ENCODE results near the gene GJD2. TPM values are rescaled to one million over a fixed set of nuclear protein-coding genes. Genes with fewer than 3 reads are reported as not detected.

GJD2 gene
- total RNA-seq, 1 experiment from 2014 or later: not detected

DNA sequence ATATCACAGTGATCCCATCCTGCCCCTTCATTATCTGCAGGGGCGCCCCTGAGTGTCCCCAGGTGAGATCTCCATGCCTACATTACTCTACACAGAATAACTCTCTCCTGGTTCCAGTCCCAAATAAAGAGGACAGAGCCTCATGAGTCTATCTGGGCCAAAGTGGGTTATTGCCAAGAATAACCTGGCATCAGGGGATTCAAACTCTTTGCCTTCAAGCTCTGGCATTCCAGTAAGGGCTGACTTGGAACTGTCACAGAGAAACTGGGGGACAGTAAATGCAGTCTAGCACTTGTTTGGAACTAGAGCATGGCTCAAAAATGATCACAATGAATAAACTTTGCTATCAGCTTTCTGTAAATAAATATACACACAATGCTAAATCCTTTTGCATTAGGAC lies 30.3 kb downstream of the GJD2 start:
- no peak for DNase-seq (ENCODE audit: low spot score)

DNA sequence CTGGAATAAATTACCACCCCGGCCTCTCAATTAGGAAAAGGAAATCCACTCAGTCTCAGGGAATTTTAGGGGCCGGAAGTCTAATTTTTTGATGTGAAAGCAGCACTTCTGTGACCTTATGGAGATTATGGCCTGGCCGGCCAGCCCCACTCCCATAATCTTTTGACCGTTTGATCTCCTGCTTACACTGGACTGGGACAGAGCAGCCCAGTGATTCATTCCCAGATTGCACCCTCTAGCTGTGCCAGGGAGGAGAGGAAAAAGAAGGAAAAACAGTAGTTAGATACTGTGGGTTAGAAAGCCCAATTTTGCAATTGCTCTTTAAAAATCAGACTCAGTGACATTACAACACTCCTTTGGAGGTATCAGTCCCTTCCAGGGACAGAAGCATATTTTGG lies 32.4 kb downstream of the GJD2 start:
- DNase-seq (ENCODE audit: low spot score): peak; percentile 14

DNA sequence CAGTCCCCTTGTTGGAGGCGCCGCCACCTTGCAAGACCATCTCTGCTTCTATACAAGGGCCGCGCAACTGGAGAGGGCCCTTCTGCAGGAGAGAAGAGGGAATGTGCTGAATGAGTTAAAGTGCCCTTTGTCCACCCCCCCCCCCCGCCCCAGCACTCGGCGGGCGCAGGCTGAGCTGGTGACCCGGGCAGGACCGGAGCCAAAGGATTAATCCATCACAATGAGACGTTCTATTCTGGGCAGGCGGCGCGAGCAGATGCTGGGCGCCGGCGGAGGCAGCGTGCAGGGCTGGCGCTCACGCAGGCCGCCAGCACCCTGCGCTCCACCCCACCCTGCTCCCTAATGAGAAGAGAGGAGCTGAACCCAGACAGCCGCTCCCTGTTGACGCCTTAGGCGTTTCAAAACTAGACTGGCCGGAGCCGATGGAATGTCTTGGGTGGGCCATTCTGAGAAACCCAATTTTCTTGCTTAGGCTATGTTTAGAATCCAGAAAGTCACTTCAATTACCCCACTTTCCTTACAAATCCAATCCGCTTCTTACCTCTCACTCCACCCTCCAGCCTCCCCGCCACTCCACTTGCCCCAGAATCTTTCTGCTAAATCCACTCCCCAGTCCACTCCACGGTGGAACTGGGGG lies 32.9 kb downstream of the GJD2 start:
- peak; percentile 47 for DNase-seq (ENCODE audit: low spot score)

DNA sequence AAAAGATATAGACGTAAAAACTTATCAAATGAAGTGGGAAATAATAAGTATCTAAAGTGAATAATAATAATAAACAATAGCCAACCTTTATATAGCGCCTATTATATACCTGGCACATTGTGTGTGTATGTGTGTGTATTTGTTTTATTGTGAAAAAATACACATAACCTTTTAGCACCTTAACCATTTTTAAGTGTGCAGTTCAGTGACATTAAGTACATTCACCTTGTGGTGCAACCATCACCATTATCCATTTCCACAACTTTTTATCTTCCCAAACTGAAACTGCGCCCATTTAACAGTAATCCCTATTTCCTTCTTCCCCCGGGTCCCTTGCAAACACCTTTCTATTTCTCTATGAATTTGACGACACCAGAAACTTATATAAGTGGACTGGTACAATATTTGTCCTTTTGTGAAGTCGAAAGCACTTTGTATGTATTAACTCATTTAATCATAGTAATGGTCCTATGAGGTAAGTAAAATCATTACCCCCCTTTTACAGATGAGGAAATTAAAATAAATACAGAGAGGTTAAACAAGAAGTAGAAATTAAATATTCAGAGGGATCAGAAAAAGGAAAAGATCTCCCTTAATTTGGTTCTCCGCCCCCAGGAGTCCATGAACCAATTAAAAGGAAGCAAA lies 33.5 kb downstream of the GJD2 start:
- DNase-seq (ENCODE audit: low spot score): no peak

DNA sequence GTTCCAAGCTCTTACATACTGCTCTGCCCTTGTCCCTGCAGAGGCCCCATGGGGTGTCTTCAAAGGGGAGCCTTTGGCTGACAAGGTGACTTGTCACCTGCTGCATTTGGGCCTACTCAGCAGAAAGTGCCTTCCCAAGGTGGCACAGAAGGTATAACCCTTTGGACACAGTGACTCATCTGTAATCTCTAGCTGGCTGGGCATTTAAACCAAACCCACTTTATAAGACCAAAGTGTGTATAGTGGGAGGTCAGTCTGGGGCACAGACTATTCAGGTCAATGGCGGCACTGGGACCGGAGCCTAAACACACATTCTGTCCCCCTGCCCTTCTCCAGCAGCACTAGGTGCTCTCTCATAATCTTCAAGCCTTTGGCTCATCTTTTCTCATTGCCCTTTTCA lies 35.1 kb downstream of the GJD2 start:
- DNase-seq (ENCODE audit: low spot score): no peak

DNA sequence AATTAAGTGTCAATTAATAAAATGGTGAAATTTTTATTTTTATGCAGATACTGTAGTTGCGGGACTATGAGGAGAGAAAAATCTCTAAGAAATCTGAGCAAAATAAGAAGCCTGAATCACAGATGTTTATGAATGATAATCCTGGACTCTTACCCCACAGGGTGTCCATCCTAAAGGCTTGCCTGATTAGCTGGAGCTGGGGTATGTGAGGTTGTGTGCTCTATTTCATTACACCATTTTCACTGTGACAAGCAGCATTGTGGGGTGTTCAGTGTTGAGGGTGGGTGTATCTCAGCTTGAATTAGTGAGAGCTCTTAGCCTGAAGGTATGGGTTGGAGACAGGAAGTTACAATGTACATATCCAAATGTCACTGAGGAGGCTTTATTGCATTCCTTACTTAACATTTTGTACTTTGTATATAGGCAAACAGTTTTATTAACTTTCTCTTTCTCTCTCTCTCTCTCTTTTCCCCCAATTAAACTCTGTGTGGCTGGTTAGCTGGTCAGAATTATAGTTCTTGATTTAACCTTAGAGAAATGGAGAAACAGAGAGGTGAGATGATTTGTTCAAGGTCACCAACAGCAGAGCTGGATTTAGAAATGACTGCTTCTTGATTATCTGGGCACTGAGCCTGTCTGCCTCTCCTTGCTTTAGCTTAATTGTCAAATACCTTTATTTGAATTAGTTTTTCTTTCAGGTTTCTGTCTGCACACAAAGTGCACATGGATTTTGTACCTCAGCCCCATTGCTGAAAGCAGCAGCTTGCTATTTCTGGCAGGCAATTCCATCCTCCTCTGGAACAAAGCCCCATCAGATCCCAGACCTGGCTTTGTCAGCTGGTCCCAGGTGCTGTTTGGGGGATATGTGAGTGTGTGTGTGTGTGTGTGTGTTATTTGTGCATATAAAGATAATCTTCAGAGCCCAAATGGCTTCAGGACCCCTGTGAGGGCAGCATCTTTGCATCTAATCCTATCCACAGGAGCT lies 35.8 kb downstream of the GJD2 start:
- no peak for DNase-seq (ENCODE audit: low spot score)

DNA sequence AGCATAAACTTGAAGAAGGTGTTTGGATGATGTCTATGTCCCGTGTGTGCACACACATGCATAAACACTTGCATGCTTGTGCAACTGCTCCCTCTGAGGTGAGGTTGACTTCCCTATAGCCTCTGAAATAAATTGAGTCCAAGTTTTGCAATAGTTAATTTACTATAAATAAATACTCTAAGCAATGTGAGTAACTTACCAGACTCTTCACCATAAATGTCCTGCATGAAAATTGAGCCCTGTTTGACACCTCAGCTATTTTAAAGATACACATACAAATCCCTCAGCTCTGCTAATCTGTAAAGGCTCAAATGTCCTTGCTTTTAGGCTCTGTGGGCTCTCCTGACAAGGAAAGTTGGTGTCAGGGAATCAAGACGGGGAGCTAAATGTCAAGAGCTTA lies 37.1 kb downstream of the GJD2 start:
- no peak for DNase-seq (ENCODE audit: low spot score)

DNA sequence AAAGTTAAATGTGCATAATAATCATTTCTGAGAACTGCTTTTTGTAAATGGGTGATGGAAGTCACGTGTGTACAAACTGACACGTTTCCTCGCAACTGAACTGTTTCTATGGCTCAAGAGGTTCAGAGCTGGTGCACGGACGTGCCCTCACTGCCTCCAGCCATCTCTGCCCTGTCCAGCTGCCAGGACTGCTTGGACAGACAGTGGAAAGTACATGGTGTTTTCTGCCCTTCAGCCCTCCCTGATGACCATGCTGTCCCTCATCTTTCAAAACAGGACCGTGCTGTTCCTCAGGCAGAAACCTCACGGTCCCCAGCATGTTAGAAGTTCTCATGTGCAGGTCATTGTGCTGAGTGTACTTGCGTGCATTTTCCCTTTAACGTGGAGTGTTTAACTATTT lies 38.7 kb downstream of the GJD2 start:
- DNase-seq (ENCODE audit: low spot score): no peak

DNA sequence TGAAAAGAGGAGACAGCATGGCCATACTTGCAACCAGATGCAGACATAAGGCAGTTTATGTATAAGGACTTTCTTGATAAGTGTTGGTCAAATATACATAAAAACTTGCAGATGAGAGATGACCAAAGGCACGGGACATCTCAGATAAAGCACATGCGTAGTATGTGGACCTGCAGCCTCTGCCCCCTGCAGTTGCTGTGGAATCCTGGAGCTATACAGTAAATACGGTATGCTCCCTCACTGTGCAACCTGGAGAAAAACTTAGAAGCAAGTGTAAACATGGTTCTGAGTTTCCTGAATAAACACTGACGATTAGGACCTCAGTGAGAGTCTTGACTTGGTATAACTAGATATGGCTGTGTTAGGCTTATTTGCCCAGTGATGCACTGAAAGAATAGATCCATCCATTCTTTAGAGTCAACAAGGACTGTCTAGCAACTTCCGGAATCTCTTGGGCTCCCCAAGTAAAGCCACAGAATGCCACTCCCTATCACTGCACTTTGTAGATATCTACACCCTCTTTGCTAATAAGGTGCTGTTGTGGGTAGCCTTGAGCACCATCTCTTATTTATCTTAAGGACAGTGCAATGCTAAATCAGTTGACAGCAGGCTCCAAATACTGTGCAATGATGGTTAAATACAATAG lies 40.2 kb downstream of the GJD2 start:
- DNase-seq (ENCODE audit: low spot score): no peak

DNA sequence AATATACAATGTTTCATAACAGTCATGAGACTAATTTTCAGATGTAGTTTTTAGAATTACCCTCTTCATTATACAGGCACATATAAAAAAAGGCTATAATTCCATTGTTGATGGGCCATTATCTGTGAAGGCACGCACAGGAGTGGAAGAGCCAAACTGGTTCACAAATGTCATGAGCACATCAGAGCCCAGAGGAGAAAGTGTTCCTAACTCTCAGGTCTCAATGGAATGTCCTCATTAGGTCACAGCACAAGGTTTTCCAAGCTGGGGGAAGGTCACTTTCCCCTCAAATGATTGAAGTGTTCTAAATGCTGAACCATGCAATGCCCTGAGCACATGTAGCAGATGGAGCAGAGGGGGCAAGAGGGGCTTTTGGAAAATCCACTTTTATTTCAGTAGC lies 41.2 kb downstream of the GJD2 start:
- DNase-seq (ENCODE audit: low spot score): no peak

DNA sequence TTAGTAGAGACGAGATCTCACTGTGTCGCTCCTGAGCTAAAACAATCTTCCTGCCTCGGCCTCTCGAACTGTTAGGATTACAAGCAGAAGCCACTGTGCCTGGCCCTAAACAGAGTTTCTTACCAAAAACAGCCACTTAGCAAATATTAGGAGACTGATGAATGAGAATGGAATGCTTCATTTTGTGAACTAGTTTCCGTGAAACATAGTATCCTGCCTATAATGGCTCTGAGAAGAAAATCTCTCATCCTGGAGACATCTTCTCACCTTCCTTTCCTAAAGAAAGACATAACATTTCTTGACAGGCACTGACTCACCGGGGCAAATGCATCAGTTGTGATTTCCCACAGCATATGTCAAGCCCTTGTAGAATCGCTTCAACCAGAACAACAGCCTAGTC lies 44.9 kb downstream of the GJD2 start:
- no peak for DNase-seq (ENCODE audit: low spot score)

DNA sequence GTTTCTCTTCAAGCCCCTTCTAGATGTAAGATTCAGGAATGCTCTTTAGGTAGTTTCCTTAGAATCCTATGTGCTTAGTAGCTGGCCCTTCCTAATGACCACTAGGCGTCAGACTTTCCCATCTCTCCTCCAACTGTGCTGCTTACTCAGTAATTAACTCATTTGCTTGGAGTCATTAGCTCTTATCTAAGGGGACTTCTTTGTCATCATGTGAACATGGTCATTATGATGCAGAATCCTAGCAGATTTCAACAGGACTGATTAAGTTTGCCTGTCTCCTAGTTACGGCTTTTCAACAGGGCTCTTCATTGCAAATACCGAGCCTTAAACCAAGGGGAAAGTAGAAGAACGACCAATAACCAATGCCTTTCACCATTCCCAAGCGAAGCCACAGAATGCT lies 46.4 kb downstream of the GJD2 start:
- DNase-seq (ENCODE audit: low spot score): peak; percentile 44

DNA sequence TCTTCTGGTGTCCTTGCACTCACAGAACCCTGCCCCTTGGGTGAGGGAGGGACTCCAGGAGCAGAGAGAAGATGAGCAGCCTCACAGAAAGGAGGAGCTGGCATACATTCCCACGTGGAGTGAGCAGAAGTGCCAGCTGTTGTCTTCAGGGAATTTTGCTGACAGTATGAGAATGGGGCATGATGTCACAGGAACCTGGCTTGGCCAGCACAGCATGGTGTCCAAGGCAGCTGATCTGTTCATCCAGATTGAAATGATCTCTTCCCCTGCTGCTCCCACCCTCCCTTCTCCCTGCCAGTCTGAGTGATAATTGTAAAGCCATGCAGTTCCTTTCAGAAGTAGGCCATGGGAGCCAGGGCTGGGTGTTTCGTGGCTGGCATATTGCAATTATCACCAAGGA lies 53.3 kb downstream of the GJD2 start:
- DNase-seq (ENCODE audit: low spot score): no peak

Other genes with a start within 250 kb of the GJD2 start
- 8.3 and 11.1 TPM in 2 replicates for gene GOLGA8B, start 171.3 kb downstream of the GJD2 start, total RNA-seq (2014; rRNA removed; shearing (Covaris generic))
- not detected in 2 replicates for gene ACTC1, start 40.6 kb upstream of the GJD2 start, total RNA-seq (2014; rRNA removed; shearing (Covaris generic))
- gene AQR, start 214.7 kb upstream of the GJD2 start, total RNA-seq (2014; rRNA removed; shearing (Covaris generic)): 13.9 and 25.4 TPM in 2 replicates
- 12.7 and 16.4 TPM in 2 replicates for gene ZNF770, start 233.3 kb upstream of the GJD2 start, total RNA-seq (2014; rRNA removed; shearing (Covaris generic))